ENCODE results near the gene KIF26A. TPM values are rescaled to one million over a fixed set of nuclear protein-coding genes. Genes with fewer than 3 reads are reported as not detected.

The KIF26A gene
- total RNA-seq, 4 donors from 2014 or later: 0.53 to 5.8 (median 1.6) TPM

GRCh38 chr14:104209985-104210816 lies 71.8 kb downstream of the KIF26A start:
- Histone ChIP-seq H3K27me3 (no peaks in the 10 kb centered on the region), H3K4me1 (no peaks in the 10 kb centered on the region), H3K36me3 (no peaks in the 10 kb centered on the region), H3K27ac (no peak overlapping the region), H3K9me3 (no peaks in the 10 kb centered on the region), H3K4me3 (no peak overlapping the region)
- TF ChIP-seq POLR2A (IDR thresholded peaks at IDR 0.05): no peak
- no peak for TF ChIP-seq CTCF (IDR thresholded peaks at IDR 0.05)
- no peak for DNase-seq

- H3K27ac ChIP-seq: no peak overlapping the region
- no peak overlapping the region for H3K4me3 ChIP-seq
- no peaks in the 10 kb centered on the region for H3K9me3 ChIP-seq
- TF ChIP-seq CTCF (IDR thresholded peaks at IDR 0.05) (no peak), POLR2A (IDR thresholded peaks at IDR 0.05) (no peak)
- H3K27me3 ChIP-seq: no peaks in the 10 kb centered on the region
- H3K36me3 ChIP-seq: no peaks in the 10 kb centered on the region
- no peaks in the 10 kb centered on the region for H3K4me1 ChIP-seq
- no peak for DNase-seq
These were observed 72.4 kb downstream of the KIF26A start for GRCh38 chr14:104210817-104211195.

- Histone ChIP-seq H3K4me3 (no peak overlapping the region), H3K27ac (no peak overlapping the region), H3K9me3 (no peaks in the 10 kb centered on the region), H3K27me3 (no peaks in the 10 kb centered on the region), H3K4me1 (no peaks in the 10 kb centered on the region), H3K36me3 (no peaks in the 10 kb centered on the region)
- DNase-seq: no peak
- TF ChIP-seq CTCF (IDR thresholded peaks at IDR 0.05) (no peak), POLR2A (IDR thresholded peaks at IDR 0.05) (no peak)
These were observed 72.8 kb downstream of the KIF26A start for GRCh38 chr14:104211215-104211614.

GRCh38 chr14:104211741-104212140 lies 73.4 kb downstream of the KIF26A start:
- no peaks in the 10 kb centered on the region for H3K27me3 ChIP-seq
- no peaks in the 10 kb centered on the region for H3K36me3 ChIP-seq
- H3K9me3 ChIP-seq: no peaks in the 10 kb centered on the region
- no peak overlapping the region for H3K4me3 ChIP-seq
- H3K4me1 ChIP-seq: no peaks in the 10 kb centered on the region
- no peak for TF ChIP-seq POLR2A (IDR thresholded peaks at IDR 0.05)
- TF ChIP-seq CTCF (IDR thresholded peaks at IDR 0.05): no peak
- DNase-seq: no peak
- no peak overlapping the region for H3K27ac ChIP-seq

- Histone ChIP-seq H3K27me3 (no peaks in the 10 kb centered on the region), H3K9me3 (no peaks in the 10 kb centered on the region), H3K36me3 (no peaks in the 10 kb centered on the region), H3K4me3 (no peak overlapping the region), H3K27ac (no peak overlapping the region), H3K4me1 (no peaks in the 10 kb centered on the region)
- TF ChIP-seq POLR2A (IDR thresholded peaks at IDR 0.05): no peak
- no peak for TF ChIP-seq CTCF (IDR thresholded peaks at IDR 0.05)
- DNase-seq: no peak
These were observed 74.1 kb downstream of the KIF26A start for GRCh38 chr14:104212206-104213095.
